HepG2 (cell line): ENCODE results near the gene ATP10D. TPM values are rescaled to one million over a fixed set of nuclear protein-coding genes. Genes with fewer than 3 reads are reported as not detected.

ENCODE experiments used
- ATAC-seq: fragments of 200-7000 bp; cut with Tn5 transposase; 3 replicates; pipeline ENCODE4 v1.9.1; 2020; ENCODE audit warnings: mild to moderate bottlenecking, moderate library complexity
- BruUV-seq: library from RNA; stranded (reverse); fragments of 400-500 nt; replicated peaks from 2 replicates; lab custom pipeline; 2021; lab: Mats Ljungman, UMichigan
- CTCF ChIA-PET: fragments of 300-600 bp; formaldehyde crosslinking; extraction: SDS; loops from one replicate; lab custom pipeline; 2021; ENCODE audit warnings: low total read pairs, inconsistent platforms, low intra/inter-chr PET ratio; lab: Yijun Ruan, JAX
- POLR2A ChIA-PET: fragments of 350-600 bp; sonication (Branson Sonifier 250); formaldehyde crosslinking; loops from one replicate; lab custom pipeline; 2020; ENCODE audit warnings: antibody characterized with exemption, inconsistent platforms; lab: Yijun Ruan, JAX
- DNase-seq: peaks from one replicate; pipeline ENCODE4 v3.0.0-alpha.2; 2015; ENCODE audit warnings: low spot score
- FAIRE-seq: peaks from 3 replicates; lab custom pipeline; 2011; peaks lifted over from hg19 to GRCh38; lab: Jason Lieb, UNC
- H2AFZ ChIP-seq: one replicate; pipeline ENCODE4 v1.6.1; 2011; ENCODE audit warnings: low read length, inconsistent platforms
- H3K27ac ChIP-seq: fragments of 300-600 bp; 3 replicates; pipeline ENCODE4 v1.8.0; 2011; ENCODE audit warnings: mixed run types, mild to moderate bottlenecking, mixed read lengths, low read length, inconsistent platforms; ENCODE audit not compliant: insufficient read depth; ENCODE audit errors: extremely low read length
- H3K27me3 ChIP-seq, 2 experiments: fragments of 200-600 bp in 1 of 2; 2 replicates in 1 of 2; 3 replicates in 1 of 2; pipeline versions ENCODE4 v1.6.0 to v1.8.0; 2011; ENCODE audit warnings: low read length in 2 of 2, mild to moderate bottlenecking in 2 of 2, moderate library complexity in 2 of 2, inconsistent platforms in 1 of 2; ENCODE audit not compliant: insufficient read depth in 2 of 2, control insufficient read depth in 1 of 2
- H3K36me3 ChIP-seq, 2 experiments: fragments of 200-600 bp in 1 of 2; replicated peaks in 1 of 2; 2 replicates in 1 of 2; 3 replicates in 1 of 2; pipeline versions ENCODE4 v1.5.1 to v1.8.0; 2011; ENCODE audit warnings: low read length in 2 of 2, inconsistent platforms in 1 of 2; ENCODE audit not compliant: insufficient read depth in 2 of 2, control insufficient read depth in 1 of 2
- H3K4me1 ChIP-seq: 2 replicates; pipeline ENCODE4 v1.5.1; 2012; ENCODE audit warnings: low read length, inconsistent platforms; ENCODE audit not compliant: insufficient read depth
- H3K4me2 ChIP-seq: 2 replicates; pipeline ENCODE4 v1.6.0; 2011; ENCODE audit warnings: low read depth, low read length, inconsistent platforms
- H3K4me3 ChIP-seq, 3 experiments: fragments of 200-600 bp in 1 of 3; sonication (generic), shearing (Covaris generic) in 1 of 3; replicated peaks in 1 of 3; 2 replicates each; pipeline ENCODE4 v1.5.1; 2011 to 2016; ENCODE audit warnings: low read length in 3 of 3, inconsistent platforms in 2 of 3, low read depth in 2 of 3, mild to moderate bottlenecking in 2 of 3, control low read depth in 1 of 3, mixed read lengths in 1 of 3; ENCODE audit not compliant: insufficient read depth in 1 of 3
- H3K79me2 ChIP-seq: one replicate; pipeline ENCODE4 v1.6.1; 2011; ENCODE audit warnings: low read length, inconsistent platforms; ENCODE audit not compliant: insufficient read depth
- H3K9ac ChIP-seq: 2 replicates; pipeline ENCODE4 v1.6.0; 2011; ENCODE audit warnings: mild to moderate bottlenecking, low read depth, low read length, inconsistent platforms; ENCODE audit not compliant: insufficient read depth
- H3K9me3 ChIP-seq: 2 replicates; pipeline ENCODE4 v1.5.1; 2012; ENCODE audit warnings: mild to moderate bottlenecking, low read length
- H4K20me1 ChIP-seq: 2 replicates; pipeline ENCODE4 v1.6.0; 2011; ENCODE audit warnings: inconsistent platforms, mild to moderate bottlenecking, low read length, moderate library complexity; ENCODE audit not compliant: insufficient read depth
- BRD4 ChIP-seq: sonication (generic); formaldehyde crosslinking; IDR thresholded peaks from 2 replicates; pipeline ENCODE4 v1.4.0; 2020; ENCODE audit warnings: missing genetic modification reagents
- CAMTA2 ChIP-seq: sonication (generic); formaldehyde crosslinking; IDR thresholded peaks from 2 replicates; pipeline ENCODE4 v1.4.0; 2020; ENCODE audit warnings: mild to moderate bottlenecking, missing genetic modification reagents, borderline replicate concordance
- ERF ChIP-seq: IDR thresholded peaks from 2 replicates; pipeline ENCODE4 v1.6.1; 2018; ENCODE audit warnings: missing biosample characterization, missing genetic modification reagents
- MED8 ChIP-seq: sonication (generic); formaldehyde crosslinking; IDR thresholded peaks from 2 replicates; pipeline ENCODE4 v1.8.1; 2023; ENCODE audit warnings: mild to moderate bottlenecking, missing genetic modification reagents; ENCODE audit not compliant: insufficient replicate concordance
- POLR2AphosphoS5 ChIP-seq: IDR thresholded peaks from 2 replicates; pipeline ENCODE4 v1.6.1; 2012; ENCODE audit warnings: low read depth, low read length
- SSRP1 ChIP-seq: IDR thresholded peaks from 2 replicates; pipeline ENCODE4 v1.6.1; 2016; ENCODE audit warnings: control low read depth
- ZNF549 ChIP-seq: sonication (generic); formaldehyde crosslinking; IDR thresholded peaks from 2 replicates; pipeline ENCODE4 v1.5.0; 2020; ENCODE audit warnings: missing genetic modification reagents
- ZNF781 ChIP-seq: sonication (generic); formaldehyde crosslinking; IDR thresholded peaks from 2 replicates; pipeline ENCODE4 v1.5.1; 2020; ENCODE audit warnings: borderline replicate concordance, mild to moderate bottlenecking, missing genetic modification reagents; ENCODE audit errors: not compliant biosample characterization
- ZNF850 ChIP-seq: sonication (generic); formaldehyde crosslinking; conservative IDR thresholded peaks from 2 replicates; pipeline ENCODE4 v1.9.0; 2021; ENCODE audit warnings: mild to moderate bottlenecking, missing genetic modification reagents
- ZSCAN12 ChIP-seq: sonication (generic); formaldehyde crosslinking; IDR thresholded peaks from 2 replicates; pipeline ENCODE4 v1.9.0; 2021; ENCODE audit warnings: mild to moderate bottlenecking, missing genetic modification reagents
- WGBS: methylation state at CpG from one replicate; pipeline ENCODE4 v1.1.6; 2017; ENCODE audit warnings: low lambda C conversion rate; 5-methylcytosine and 5-hydroxymethylcytosine counted together
- in situ Hi-C: cut with HindIII; loops from 2 replicates; pipeline ENCODE4 v1.10.0; 2017; ENCODE audit warnings: low pct_unique_long_range_greater_than_20kb; ENCODE audit not compliant: extremely low pct_ligation_motif_present
- intact Hi-C: fragments of 100-400 bp; cut with micrococcal nuclease; formaldehyde crosslinking; loops from one replicate; pipeline ENCODE4 v1.10.0; 2022; ENCODE audit not compliant: unreplicated experiment
- polyA plus RNA-seq, 8 experiments: library from polyadenylated mRNA; depleted of rRNA in 3 of 8; stranded (reverse) in 7 of 8; unstranded in 1 of 8; fragments of >200 nt; fragmentation: Illumina TruSeq in 4 of 8; extraction: Trizol in 4 of 8; gene quantifications; 2 replicates each; pipeline versions ENCODE4 v1.2.1 to v1.2.3, GENCODE V29; 2011 to 2016; ENCODE audit warnings: low read depth in 4 of 8, missing spikeins in 1 of 8, mixed read lengths in 1 of 8; ENCODE audit not compliant: insufficient read depth in 1 of 8
- total RNA-seq, 5 experiments: library from RNA; depleted of rRNA; stranded (reverse); fragments of >200 nt; fragmentation: Illumina TruSeq; extraction: Trizol; gene quantifications; 2 replicates each; pipeline ENCODE4 v1.2.3, GENCODE V29; 2016; ENCODE audit warnings: low read depth in 1 of 5
- TF ChIP-seq, protein P1 (sequence below): sonication (generic); formaldehyde crosslinking; IDR thresholded peaks from 2 replicates; pipeline ENCODE4 v1.4.0; 2020; ENCODE audit warnings: low read depth, mild to moderate bottlenecking, missing genetic modification reagents
- TF ChIP-seq, protein P2 (sequence below): sonication (generic); formaldehyde crosslinking; IDR thresholded peaks from 2 replicates; pipeline ENCODE4 v1.4.0; 2020; ENCODE audit warnings: mild to moderate bottlenecking, missing genetic modification reagents

Gene ATP10D
- total and polyA plus RNA-seq, 2 of the 13 experiments (the other 11 are each of a cell fraction or from before 2014, with no cell fraction given) = 2.2 to 9.8 TPM

DNA sequence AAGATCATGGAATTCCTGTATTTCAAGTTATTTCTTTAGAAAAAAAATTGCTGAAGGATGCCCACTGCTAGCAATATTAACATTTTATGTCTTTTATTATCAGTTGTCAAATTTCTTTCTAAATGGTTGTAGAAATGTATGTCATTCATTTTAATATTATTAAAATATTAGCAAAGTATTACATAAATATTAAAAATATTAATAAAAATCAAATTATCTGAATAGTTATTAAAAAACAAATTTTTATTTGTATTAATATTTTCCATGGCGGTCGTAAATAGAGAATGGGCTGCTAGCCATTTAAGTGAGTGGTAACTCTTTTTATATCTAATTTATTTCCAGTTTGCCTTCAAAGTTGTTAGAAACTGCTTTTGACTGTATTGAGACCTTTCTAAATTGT lies 72.2 kb downstream of the ATP10D start:
- in situ Hi-C loops (no loop called here), intact Hi-C loops (no loop called here)
- no peak overlapping the region for H3K4me3 ChIP-seq
- no peaks in the 10 kb centered on the region for H3K27me3 ChIP-seq
- no peak overlapping the region for H3K27ac ChIP-seq
- H3K36me3 ChIP-seq = no peaks in the 10 kb centered on the region
- POLR2A ChIA-PET = no interaction called here
- FAIRE-seq (no peak), DNase-seq (no peak), ATAC-seq (no peak)
- TF ChIP-seq ZNF850 (CRISPR knock-in tag) (no peak), CAMTA2 (CRISPR knock-in tag) (no peak), MED8 (no peak), BRD4 (no peak)
- no peaks in the 10 kb centered on the region for H3K79me2 ChIP-seq
- no TSS peak for BruUV-seq
- peaks cover 20% of the 10 kb centered on the region for H3K4me1 ChIP-seq
- no peak overlapping the region for H3K9ac ChIP-seq
- no peaks in the 10 kb centered on the region for H4K20me1 ChIP-seq
- no peak overlapping the region for H2AFZ ChIP-seq
- no peaks in the 10 kb centered on the region for H3K9me3 ChIP-seq
- CTCF ChIA-PET = no interaction called here
- H3K4me2 ChIP-seq = no peak overlapping the region
- WGBS = 94% methylated on average over 2 of the region's 2 CpGs

DNA sequence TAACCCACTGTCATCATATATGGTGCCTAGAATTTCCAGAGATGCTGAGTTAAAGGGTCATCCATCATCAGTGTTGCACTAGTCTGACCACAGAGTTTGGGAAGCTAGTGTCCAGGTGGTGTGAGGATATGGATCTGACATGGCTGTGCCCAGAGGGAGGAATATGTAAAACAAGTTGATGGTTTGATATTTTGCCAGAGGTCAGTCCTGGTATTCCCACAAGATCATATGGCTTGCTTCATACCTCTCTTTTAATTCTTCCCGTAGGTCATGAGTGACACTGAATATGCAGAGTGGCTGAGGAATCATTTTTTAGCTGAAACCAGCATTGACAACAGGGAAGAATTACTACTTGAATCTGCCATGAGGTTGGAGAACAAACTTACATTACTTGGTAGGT lies 75.6 kb downstream of the ATP10D start:
- DNase-seq (no peak), ATAC-seq (no peak), FAIRE-seq (no peak)
- no peak overlapping the region for H3K27ac ChIP-seq
- no peaks in the 10 kb centered on the region for H4K20me1 ChIP-seq
- no peaks in the 10 kb centered on the region for H3K27me3 ChIP-seq
- TF ChIP-seq POLR2AphosphoS5 (no peak), ERF (CRISPR knock-in tag) (no peak), ZNF549 (CRISPR knock-in tag) (no peak), ZSCAN12 (CRISPR knock-in tag) (no peak), ZNF781 (CRISPR knock-in tag) (no peak), SSRP1 (CRISPR knock-in tag) (no peak)
- TF ChIP-seq, protein P1, sequence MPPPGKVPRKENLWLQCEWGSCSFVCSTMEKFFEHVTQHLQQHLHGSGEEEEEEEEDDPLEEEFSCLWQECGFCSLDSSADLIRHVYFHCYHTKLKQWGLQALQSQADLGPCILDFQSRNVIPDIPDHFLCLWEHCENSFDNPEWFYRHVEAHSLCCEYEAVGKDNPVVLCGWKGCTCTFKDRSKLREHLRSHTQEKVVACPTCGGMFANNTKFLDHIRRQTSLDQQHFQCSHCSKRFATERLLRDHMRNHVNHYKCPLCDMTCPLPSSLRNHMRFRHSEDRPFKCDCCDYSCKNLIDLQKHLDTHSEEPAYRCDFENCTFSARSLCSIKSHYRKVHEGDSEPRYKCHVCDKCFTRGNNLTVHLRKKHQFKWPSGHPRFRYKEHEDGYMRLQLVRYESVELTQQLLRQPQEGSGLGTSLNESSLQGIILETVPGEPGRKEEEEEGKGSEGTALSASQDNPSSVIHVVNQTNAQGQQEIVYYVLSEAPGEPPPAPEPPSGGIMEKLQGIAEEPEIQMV = no peak
- TF ChIP-seq, protein P2, sequence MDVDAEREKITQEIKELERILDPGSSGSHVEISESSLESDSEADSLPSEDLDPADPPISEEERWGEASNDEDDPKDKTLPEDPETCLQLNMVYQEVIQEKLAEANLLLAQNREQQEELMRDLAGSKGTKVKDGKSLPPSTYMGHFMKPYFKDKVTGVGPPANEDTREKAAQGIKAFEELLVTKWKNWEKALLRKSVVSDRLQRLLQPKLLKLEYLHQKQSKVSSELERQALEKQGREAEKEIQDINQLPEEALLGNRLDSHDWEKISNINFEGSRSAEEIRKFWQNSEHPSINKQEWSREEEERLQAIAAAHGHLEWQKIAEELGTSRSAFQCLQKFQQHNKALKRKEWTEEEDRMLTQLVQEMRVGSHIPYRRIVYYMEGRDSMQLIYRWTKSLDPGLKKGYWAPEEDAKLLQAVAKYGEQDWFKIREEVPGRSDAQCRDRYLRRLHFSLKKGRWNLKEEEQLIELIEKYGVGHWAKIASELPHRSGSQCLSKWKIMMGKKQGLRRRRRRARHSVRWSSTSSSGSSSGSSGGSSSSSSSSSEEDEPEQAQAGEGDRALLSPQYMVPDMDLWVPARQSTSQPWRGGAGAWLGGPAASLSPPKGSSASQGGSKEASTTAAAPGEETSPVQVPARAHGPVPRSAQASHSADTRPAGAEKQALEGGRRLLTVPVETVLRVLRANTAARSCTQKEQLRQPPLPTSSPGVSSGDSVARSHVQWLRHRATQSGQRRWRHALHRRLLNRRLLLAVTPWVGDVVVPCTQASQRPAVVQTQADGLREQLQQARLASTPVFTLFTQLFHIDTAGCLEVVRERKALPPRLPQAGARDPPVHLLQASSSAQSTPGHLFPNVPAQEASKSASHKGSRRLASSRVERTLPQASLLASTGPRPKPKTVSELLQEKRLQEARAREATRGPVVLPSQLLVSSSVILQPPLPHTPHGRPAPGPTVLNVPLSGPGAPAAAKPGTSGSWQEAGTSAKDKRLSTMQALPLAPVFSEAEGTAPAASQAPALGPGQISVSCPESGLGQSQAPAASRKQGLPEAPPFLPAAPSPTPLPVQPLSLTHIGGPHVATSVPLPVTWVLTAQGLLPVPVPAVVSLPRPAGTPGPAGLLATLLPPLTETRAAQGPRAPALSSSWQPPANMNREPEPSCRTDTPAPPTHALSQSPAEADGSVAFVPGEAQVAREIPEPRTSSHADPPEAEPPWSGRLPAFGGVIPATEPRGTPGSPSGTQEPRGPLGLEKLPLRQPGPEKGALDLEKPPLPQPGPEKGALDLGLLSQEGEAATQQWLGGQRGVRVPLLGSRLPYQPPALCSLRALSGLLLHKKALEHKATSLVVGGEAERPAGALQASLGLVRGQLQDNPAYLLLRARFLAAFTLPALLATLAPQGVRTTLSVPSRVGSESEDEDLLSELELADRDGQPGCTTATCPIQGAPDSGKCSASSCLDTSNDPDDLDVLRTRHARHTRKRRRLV (CRISPR knock-in tag) = no peak
- no peaks in the 10 kb centered on the region for H3K9me3 ChIP-seq
- H2AFZ ChIP-seq = no peak overlapping the region
- CTCF ChIA-PET = no interaction called here
- no peaks in the 10 kb centered on the region for H3K79me2 ChIP-seq
- H3K4me2 ChIP-seq = no peak overlapping the region
- no peak overlapping the region for H3K4me3 ChIP-seq
- no peaks in the 10 kb centered on the region for H3K36me3 ChIP-seq
- in situ Hi-C loops (no loop called here), intact Hi-C loops (loop anchor here (5.0 kb wide), 1 partner anchor 372 kb away; no protein-coding TSS in a partner anchor)
- no TSS peak for BruUV-seq
- H3K9ac ChIP-seq = no peak overlapping the region
- POLR2A ChIA-PET = no interaction called here
- 92% methylated on average over 1 of the region's 1 CpG for WGBS
- H3K4me1 ChIP-seq = peaks cover 31% of the 10 kb centered on the region
